Fibroblast of skin of abdomen (primary cell): ENCODE results near the gene NNAT.

ENCODE experiments used
- DNase-seq: peaks from one replicate; pipeline ENCODE4 v3.0.0-alpha.2; 2013

NNAT gene

GRCh38 chr20:37503256-37503927 lies 17.7 kb upstream of the NNAT start:
- no peak for DNase-seq

GRCh38 chr20:37504404-37505096 lies 16.5 kb upstream of the NNAT start:
- DNase-seq, result no peak

GRCh38 chr20:37505263-37506151 lies 15.5 kb upstream of the NNAT start:
- no peak for DNase-seq

GRCh38 chr20:37506152-37506725 lies 14.8 kb upstream of the NNAT start:
- DNase-seq, result no peak

GRCh38 chr20:37510226-37510625 lies 10.8 kb upstream of the NNAT start:
- no peak for DNase-seq

GRCh38 chr20:37511610-37512275 lies 9.3 kb upstream of the NNAT start:
- DNase-seq, result peak; percentile 92

- DNase-seq, result no peak
These were observed 7.2 kb upstream of the NNAT start for GRCh38 chr20:37513779-37514359.

GRCh38 chr20:37515876-37516275 lies 5.2 kb upstream of the NNAT start:
- DNase-seq, result no peak

GRCh38 chr20:37516811-37517750 lies 4.0 kb upstream of the NNAT start:
- DNase-seq, result peak; percentile 92

- DNase-seq, result no peak
These were observed 3.0 kb upstream of the NNAT start for GRCh38 chr20:37518059-37518458.

- DNase-seq, result no peak
These were observed 2.2 kb upstream of the NNAT start for GRCh38 chr20:37518606-37519507.

GRCh38 chr20:37519508-37520418 lies 1.3 kb upstream of the NNAT start:
- DNase-seq, result peak; percentile 35

GRCh38 chr20:37520419-37520955 lies 563 bp upstream of the NNAT start:
- no peak for DNase-seq

- peak; percentile 45 for DNase-seq
These were observed 1.4 kb downstream of the NNAT start for GRCh38 chr20:37522260-37523011.

GRCh38 chr20:37523012-37523391 lies 2.0 kb downstream of the NNAT start:
- DNase-seq, result no peak

- no peak for DNase-seq
These were observed 3.1 kb downstream of the NNAT start for GRCh38 chr20:37523911-37524700.
